GM23338 (cell line): ENCODE data around the gene SCARF1.

Experiments
- CREB1 ChIP-seq: fragments of 250-450 bp; sonication (Bioruptor Pico); IDR thresholded peaks from 2 replicates; pipeline ENCODE4 v1.5.0; 2020; ENCODE audit warnings: low read depth, mild to moderate bottlenecking, moderate library complexity
- CTCF ChIP-seq, 2 experiments: fragments of 200-600 bp in 1 of 2; sonication (generic) in 1 of 2; conservative IDR thresholded peaks; 2 replicates each; pipeline versions ENCODE4 v1.5.1 to v1.6.1; 2016 to 2017; ENCODE audit warnings: antibody characterized with exemption in 2 of 2, low read depth in 2 of 2, mild to moderate bottlenecking in 2 of 2, moderate library complexity in 1 of 2
- ETS1 ChIP-seq: IDR thresholded peaks from 2 replicates; pipeline ENCODE4 v1.6.1; 2016; ENCODE audit warnings: antibody characterized with exemption
- EZH2 ChIP-seq: fragments of 200-600 bp; sonication (generic); IDR thresholded peaks from one replicate; pipeline ENCODE4 v1.8.0; 2017; ENCODE audit warnings: antibody characterized with exemption, mild to moderate bottlenecking, low read depth; ENCODE audit not compliant: unreplicated experiment
- EZH2phosphoT487 ChIP-seq: fragments of 200-600 bp; sonication (generic); IDR thresholded peaks from one replicate; pipeline ENCODE4 v1.8.1; 2018; ENCODE audit warnings: antibody characterized with exemption; ENCODE audit not compliant: unreplicated experiment
- JUNB ChIP-seq: IDR thresholded peaks from one replicate; pipeline ENCODE4 v1.6.1; 2016; ENCODE audit warnings: antibody characterized with exemption; ENCODE audit not compliant: unreplicated experiment
- NANOG ChIP-seq: IDR thresholded peaks from 2 replicates; pipeline ENCODE4 v1.6.1; 2016; ENCODE audit warnings: antibody characterized with exemption, borderline replicate concordance
- POLR2AphosphoS5 ChIP-seq: IDR thresholded peaks from 2 replicates; pipeline ENCODE4 v1.6.1; 2016; ENCODE audit warnings: antibody characterized with exemption, low read depth
- REST ChIP-seq: IDR thresholded peaks from one replicate; pipeline ENCODE4 v1.6.1; 2018; ENCODE audit warnings: antibody characterized with exemption; ENCODE audit not compliant: unreplicated experiment
- STAT1 ChIP-seq: IDR thresholded peaks from one replicate; pipeline ENCODE4 v1.6.1; 2016; ENCODE audit warnings: antibody characterized with exemption; ENCODE audit not compliant: unreplicated experiment
- ZNF114 ChIP-seq: fragments of 250-450 bp; sonication (Bioruptor Pico); IDR thresholded peaks from 2 replicates; pipeline ENCODE4 v1.5.0; 2020; ENCODE audit warnings: mild to moderate bottlenecking, moderate library complexity
- ZNF462 ChIP-seq: fragments of 250-450 bp; sonication (Bioruptor Pico); IDR thresholded peaks from 2 replicates; pipeline ENCODE4 v1.5.0; 2020; ENCODE audit warnings: mild to moderate bottlenecking, moderate library complexity

GRCh38 chr17:1588821-1589585 lies 56.5 kb downstream of the SCARF1 start:
- TF ChIP-seq POLR2AphosphoS5 (no peak), CTCF (conservative IDR thresholded peaks at IDR 0.05; ENCODE audit: low read depth in 2 of 2) (no peak), EZH2 (no peak), CREB1 (no peak), REST (no peak), EZH2phosphoT487 (no peak), ZNF114 (CRISPR knock-in tag) (no peak), ETS1 (no peak), JUNB (no peak), STAT1 (no peak), NANOG (no peak), ZNF462 (no peak)
